WERI-Rb-1 (cell line): ENCODE data around the gene PDP2.
A peak's percentile ranks its signal among the peaks of the same experiment; 100 is the strongest.

ENCODE experiments used
- DNase-seq: peaks from one replicate; pipeline ENCODE4 v3.0.0-alpha.2; 2020
- H3K27ac ChIP-seq: fragments of 250-450 bp; sonication (Bioruptor Pico); 2 replicates; pipeline ENCODE4 v1.5.1; 2020; ENCODE audit warnings: mild to moderate bottlenecking, moderate library complexity
- H3K27me3 ChIP-seq: fragments of 250-450 bp; sonication (Bioruptor Pico); 2 replicates; pipeline ENCODE4 v1.5.1; 2021; ENCODE audit warnings: mild to moderate bottlenecking, low read depth, moderate library complexity; ENCODE audit not compliant: insufficient read depth, severe bottlenecking
- H3K36me3 ChIP-seq: fragments of 250-450 bp; sonication (Bioruptor Pico); 2 replicates; pipeline ENCODE4 v1.5.1; 2020; ENCODE audit warnings: mild to moderate bottlenecking, moderate library complexity
- H3K4me3 ChIP-seq: 2 replicates; pipeline ENCODE4 v1.5.1; 2011; ENCODE audit warnings: low read depth, mild to moderate bottlenecking, control low read depth, low read length
- H3K9me3 ChIP-seq: fragments of 250-450 bp; sonication (Bioruptor Pico); 2 replicates; pipeline ENCODE4 v1.5.1; 2021; ENCODE audit warnings: mild to moderate bottlenecking, moderate library complexity; ENCODE audit not compliant: severe bottlenecking
- TF ChIP-seq, protein P1 (sequence below): IDR thresholded peaks from 2 replicates; pipeline ENCODE4 v1.5.1; 2011; ENCODE audit warnings: low read depth, mild to moderate bottlenecking, control low read depth, inconsistent platforms, low read length

Gene PDP2

DNA sequence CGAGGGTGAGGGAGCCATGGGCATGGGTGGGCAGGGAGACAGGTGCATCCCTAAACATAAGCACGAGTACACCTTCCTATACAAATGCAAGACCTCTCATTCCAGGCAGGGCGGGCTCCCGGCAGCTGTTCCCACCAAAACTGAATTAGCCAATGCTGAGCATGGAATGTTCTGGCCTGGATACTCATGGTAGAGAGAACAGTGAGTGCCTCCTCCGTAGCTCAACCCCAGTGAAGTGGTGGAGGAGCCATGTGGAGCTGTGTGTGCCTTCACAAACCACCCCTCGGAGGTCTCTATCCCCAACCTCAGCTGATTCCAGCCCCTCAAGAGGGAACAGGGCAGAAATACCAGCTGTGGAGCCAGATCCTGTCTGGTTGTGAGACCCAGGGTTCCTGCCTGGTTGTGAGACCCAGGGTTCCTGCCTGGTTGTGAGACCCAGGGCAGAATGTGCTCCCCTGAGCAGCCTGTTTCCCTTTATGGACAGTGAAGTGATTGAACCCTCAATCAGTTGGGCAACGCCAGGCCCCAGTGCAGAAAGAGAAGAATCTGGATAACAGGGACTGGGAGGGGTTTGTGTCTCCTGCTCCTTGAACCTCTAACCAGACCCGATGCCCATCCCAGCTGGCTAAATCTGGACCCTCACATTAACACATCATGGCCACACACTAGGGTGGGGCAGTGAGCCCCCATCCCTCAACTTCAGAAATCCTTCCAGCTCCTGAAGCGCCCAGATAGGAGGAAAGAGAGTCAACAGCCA, 40.8 kb downstream of the PDP2 start:
- no peaks in the 10 kb centered on the region for H3K27me3 ChIP-seq
- no peak overlapping the region for H3K4me3 ChIP-seq
- DNase-seq: no peak
- no peaks in the 10 kb centered on the region for H3K9me3 ChIP-seq
- peak overlapping the region; percentile 78 for H3K27ac ChIP-seq
- H3K36me3 ChIP-seq: peaks cover 36% of the 10 kb centered on the region
- TF ChIP-seq, protein P1, sequence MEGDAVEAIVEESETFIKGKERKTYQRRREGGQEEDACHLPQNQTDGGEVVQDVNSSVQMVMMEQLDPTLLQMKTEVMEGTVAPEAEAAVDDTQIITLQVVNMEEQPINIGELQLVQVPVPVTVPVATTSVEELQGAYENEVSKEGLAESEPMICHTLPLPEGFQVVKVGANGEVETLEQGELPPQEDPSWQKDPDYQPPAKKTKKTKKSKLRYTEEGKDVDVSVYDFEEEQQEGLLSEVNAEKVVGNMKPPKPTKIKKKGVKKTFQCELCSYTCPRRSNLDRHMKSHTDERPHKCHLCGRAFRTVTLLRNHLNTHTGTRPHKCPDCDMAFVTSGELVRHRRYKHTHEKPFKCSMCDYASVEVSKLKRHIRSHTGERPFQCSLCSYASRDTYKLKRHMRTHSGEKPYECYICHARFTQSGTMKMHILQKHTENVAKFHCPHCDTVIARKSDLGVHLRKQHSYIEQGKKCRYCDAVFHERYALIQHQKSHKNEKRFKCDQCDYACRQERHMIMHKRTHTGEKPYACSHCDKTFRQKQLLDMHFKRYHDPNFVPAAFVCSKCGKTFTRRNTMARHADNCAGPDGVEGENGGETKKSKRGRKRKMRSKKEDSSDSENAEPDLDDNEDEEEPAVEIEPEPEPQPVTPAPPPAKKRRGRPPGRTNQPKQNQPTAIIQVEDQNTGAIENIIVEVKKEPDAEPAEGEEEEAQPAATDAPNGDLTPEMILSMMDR: no peak

DNA sequence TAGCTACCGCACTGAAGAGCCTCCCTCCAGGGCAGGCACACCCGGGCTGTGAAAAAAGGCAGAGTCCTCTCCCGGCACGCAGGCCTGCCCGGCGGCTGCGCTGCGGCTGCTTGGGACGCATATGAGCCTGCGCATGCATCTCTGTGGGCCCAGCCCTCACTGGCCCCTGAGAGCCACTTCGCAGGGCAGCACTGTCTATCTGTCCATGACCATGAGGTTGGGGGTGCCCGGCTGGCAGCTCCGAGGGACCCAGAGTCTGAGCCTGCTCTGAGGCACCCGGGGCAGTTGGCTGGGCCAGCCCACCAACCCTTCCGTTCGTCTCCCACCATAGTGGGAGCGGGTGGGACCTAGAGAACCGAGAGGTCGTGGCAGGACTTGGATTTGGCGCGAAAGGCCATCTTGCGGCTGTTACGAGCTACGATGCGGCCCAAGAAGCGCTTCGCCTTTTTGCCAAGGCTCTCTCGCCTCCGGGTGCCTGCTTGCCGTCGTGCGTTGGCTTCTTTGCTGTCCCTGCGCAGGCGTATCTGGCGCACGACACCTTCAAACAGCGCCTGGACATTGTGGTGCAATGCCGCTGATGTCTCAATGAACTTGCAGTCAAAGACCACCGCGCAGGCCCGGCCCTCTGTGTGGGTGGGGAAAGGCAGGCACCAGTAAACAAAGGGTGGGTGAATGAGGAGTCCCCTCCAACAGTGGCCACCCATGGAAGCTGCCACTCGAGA, 41.6 kb downstream of the PDP2 start:
- TF ChIP-seq, protein P1: no peak
- H3K9me3 ChIP-seq: no peaks in the 10 kb centered on the region
- no peaks in the 10 kb centered on the region for H3K27me3 ChIP-seq
- no peak overlapping the region for H3K4me3 ChIP-seq
- DNase-seq: no peak
- H3K36me3 ChIP-seq: peaks cover 36% of the 10 kb centered on the region
- peak overlapping the region; percentile 78 for H3K27ac ChIP-seq

- peak overlapping the region; percentile 24 for H3K4me3 ChIP-seq
- TF ChIP-seq, protein P1: no peak
- peaks cover 36% of the 10 kb centered on the region for H3K36me3 ChIP-seq
- peak; percentile 60 for DNase-seq
- peak overlapping the region; percentile 78 for H3K27ac ChIP-seq
- no peaks in the 10 kb centered on the region for H3K9me3 ChIP-seq
- no peaks in the 10 kb centered on the region for H3K27me3 ChIP-seq
Observed at GRCh38 chr16:66923247-66923731, 43.0 kb downstream of the PDP2 start.

DNA sequence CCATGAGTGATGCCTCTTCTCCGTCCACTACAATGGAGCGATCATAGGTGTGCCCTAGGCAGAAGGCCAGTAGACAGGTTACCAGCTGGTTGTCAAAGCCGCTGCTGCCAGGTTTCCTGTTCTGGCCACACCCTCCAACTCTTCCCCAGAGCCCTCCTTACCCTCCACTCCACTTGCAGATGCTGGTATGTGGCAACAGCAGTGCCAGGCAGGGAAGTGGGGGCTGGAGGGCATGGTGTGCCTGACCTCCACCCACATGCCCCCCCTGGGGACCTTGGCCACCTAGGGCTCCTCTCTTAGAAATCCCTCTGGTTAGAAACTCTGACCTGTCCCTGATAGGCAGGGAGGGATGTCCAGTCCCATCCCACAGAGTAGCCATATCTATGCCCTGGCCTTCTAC, 43.6 kb downstream of the PDP2 start:
- no peaks in the 10 kb centered on the region for H3K9me3 ChIP-seq
- no peak for DNase-seq
- H3K27me3 ChIP-seq: no peaks in the 10 kb centered on the region
- peak overlapping the region; percentile 78; the same call in 1 of the 2 replicates for H3K27ac ChIP-seq
- TF ChIP-seq, protein P1: no peak
- peak overlapping the region; percentile 71 for H3K4me3 ChIP-seq
- peaks cover 36% of the 10 kb centered on the region for H3K36me3 ChIP-seq

DNA sequence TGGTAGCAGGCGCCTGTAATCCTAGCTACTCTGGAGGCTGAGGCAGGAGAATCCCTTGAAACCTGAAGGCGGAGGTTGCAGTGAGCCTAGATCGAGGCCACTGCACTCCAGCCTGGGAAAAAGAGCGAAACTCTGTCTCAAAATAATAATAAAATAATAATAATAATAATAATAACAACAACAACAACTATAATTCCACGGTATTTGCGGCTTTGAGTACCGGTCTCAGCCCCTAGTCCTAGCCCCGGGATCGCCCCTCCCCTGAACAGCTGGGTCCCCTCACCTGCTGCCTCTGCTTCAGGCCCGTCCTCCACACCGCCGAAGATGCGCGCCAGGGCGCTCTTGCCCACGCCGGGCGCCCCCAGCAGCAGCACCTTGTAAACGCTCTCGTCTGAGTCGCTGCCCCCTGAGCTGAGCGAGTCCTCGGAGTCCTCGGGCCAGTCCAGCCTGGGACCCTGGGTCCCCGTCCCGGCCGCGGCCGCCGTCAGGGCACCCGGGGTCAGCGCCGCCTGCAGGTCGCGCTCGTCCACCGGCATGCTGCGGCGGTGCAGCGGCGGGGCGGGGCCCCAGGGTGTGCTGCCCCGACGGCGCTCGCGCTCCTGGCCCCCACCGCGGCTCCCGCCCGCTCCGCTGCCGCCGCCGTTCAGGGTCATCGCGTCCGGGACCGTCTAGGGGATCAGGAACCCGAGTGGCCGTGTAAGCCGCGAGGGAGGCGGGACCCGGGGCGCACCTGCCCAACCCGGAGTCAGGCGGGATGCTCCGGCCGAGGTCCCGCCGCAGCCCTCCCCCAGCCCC, 44.4 kb downstream of the PDP2 start:
- peak overlapping the region; percentile 71 for H3K4me3 ChIP-seq
- H3K9me3 ChIP-seq: no peaks in the 10 kb centered on the region
- peak overlapping the region; percentile 78 for H3K27ac ChIP-seq
- H3K27me3 ChIP-seq: no peaks in the 10 kb centered on the region
- peak; percentile 67 for DNase-seq
- TF ChIP-seq, protein P1: peak; percentile 68
- H3K36me3 ChIP-seq: peaks cover 36% of the 10 kb centered on the region
